Measurements from ENCODE around the gene MTCL1.

MTCL1 gene

DNA sequence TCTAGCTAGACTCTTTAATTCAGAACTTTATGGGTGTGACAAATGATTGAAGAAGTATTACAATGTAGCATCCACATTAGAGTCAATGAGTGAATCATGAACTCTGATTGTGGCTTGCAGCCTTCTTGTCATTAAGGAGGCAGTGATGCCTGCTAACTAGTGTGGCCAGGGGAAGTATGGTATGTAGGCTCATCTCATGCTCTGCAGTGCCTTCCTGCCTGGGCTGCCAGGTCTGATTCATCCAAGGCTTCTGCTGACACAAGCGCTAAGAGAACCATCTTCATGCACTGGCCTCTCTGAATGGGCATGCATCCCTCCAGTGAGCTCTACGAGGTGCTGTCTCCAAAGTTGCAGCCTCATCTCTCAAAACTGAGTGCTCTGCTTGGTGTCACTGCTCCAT, 144.3 kb downstream of the MTCL1 start:
- no peak for TF ChIP-seq CTCF (IDR thresholded peaks at IDR 0.05; ENCODE audit: low read depth, low read length)

DNA sequence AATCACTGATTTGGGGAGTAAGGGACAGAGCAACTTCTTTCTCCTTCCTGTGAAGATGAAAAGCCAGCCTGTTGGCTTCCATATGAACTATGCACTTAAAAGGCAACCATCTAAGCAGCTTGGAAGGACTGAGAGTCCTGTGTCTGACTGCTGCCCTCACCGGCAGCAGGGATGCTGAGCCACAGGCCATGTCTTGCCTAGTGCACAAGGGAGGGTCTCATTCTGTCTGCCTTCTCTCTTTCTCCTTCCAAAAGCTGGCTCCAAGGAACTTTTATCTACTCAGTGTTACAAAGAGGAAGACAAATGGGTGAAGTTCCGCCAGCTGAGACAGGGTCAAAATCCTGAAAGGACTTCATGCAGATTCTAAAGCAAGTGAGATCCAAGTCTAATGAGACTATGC, 146.3 kb downstream of the MTCL1 start:
- TF ChIP-seq CTCF (IDR thresholded peaks at IDR 0.05; ENCODE audit: low read depth, low read length), result no peak
- no peak for DNase-seq (ENCODE audit: extremely low read depth, low read depth)

More for the DNA sequence above, 144.3 kb downstream of the MTCL1 start:
- no peak for DNase-seq (ENCODE audit: extremely low read depth, low read depth)

DNA sequence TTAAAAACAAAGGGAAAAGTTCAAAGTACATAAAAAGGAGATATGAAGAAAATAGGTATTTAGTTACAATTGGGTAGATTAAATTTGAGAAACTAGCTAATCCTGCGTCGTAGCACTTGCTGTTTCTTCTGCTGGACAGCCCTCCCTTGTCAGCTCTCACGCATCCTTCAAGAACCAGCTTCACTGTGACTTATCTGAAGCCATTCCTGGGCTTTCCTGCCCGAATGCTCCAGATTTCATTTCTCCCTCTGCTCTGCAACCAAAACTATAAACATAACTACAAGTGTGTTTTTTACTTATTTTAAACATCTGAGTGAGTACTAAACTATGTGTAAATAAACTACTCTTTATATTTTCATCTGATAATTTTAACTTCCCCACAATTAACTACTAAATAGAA, 149.2 kb downstream of the MTCL1 start:
- TF ChIP-seq CTCF (IDR thresholded peaks at IDR 0.05; ENCODE audit: low read depth, low read length), result no peak
- no peak for DNase-seq (ENCODE audit: extremely low read depth, low read depth)

GRCh38 chr18:8854962-8855361, 149.6 kb downstream of the MTCL1 start:
- no peak for TF ChIP-seq CTCF (IDR thresholded peaks at IDR 0.05; ENCODE audit: low read depth, low read length)
- no peak for DNase-seq (ENCODE audit: extremely low read depth, low read depth)

- no peak for DNase-seq (ENCODE audit: extremely low read depth, low read depth)
- TF ChIP-seq CTCF (IDR thresholded peaks at IDR 0.05; ENCODE audit: low read depth, low read length), result no peak
Observed at GRCh38 chr18:8856212-8856611, 150.9 kb downstream of the MTCL1 start.

DNA sequence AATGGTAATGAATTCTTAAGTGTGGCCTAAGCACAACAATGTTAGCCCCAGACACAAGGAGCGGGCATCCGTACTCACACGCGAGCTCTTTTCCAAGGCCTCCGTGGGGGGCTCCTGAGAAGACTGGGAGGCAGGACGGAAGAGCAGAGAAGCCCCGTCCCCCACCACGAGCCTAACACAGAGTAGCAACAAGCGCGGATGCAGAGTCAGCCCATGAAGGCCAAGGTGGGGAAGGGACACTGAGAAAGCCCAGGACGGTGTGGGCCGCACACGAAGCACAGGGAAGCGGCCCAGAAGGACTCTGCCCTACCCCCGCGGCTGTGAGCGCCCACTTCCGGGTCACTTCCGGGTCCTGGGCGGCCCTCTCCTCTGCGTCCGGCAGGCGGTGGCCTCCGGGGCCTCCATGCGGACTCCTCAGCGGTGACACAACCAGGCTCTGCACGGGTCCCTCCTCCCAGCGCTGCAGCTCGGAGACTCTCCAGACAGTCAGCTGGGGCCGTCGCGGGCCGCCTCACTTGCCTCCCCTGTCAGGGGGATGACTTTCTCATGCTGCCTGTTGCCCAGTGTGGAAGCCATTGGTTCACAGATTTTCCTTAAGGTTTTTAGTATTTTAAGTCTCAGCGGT, 151.5 kb downstream of the MTCL1 start:
- DNase-seq (ENCODE audit: extremely low read depth, low read depth), result no peak

DNA sequence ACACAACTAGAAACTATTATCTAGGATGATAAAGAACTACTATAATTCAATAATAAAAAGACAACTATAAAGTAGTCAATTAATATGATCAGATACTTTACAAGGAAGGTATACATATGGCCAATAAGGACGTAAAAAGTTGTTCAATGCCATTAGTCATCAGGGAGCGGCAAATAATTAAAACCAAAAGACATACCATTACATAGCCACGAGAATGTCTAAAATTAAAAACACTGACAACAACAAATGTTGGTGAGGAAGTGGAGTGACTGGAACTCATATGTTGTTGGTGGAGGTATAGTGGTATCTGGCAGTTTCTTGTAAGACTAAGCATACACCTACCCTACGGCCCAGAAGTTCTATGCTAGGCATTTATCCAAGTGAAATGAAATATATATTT, 152.4 kb downstream of the MTCL1 start:
- no peak for TF ChIP-seq CTCF (IDR thresholded peaks at IDR 0.05; ENCODE audit: low read depth, low read length)
- no peak for DNase-seq (ENCODE audit: extremely low read depth, low read depth)

More for the DNA sequence above, 151.5 kb downstream of the MTCL1 start:
- no peak for TF ChIP-seq CTCF (IDR thresholded peaks at IDR 0.05; ENCODE audit: low read depth, low read length)

Measured in AG09319 (cell line).